GM19025 (cell line): ENCODE measurements around the gene PROM2.

Experiments used
- ATAC-seq: cut with Tn5 transposase; IDR thresholded peaks from one replicate; pipeline ENCODE4 v1.9.1; 2021; ENCODE audit warnings: mild to moderate bottlenecking, low read depth, moderate library complexity; ENCODE audit not compliant: unreplicated experiment

PROM2 gene

DNA sequence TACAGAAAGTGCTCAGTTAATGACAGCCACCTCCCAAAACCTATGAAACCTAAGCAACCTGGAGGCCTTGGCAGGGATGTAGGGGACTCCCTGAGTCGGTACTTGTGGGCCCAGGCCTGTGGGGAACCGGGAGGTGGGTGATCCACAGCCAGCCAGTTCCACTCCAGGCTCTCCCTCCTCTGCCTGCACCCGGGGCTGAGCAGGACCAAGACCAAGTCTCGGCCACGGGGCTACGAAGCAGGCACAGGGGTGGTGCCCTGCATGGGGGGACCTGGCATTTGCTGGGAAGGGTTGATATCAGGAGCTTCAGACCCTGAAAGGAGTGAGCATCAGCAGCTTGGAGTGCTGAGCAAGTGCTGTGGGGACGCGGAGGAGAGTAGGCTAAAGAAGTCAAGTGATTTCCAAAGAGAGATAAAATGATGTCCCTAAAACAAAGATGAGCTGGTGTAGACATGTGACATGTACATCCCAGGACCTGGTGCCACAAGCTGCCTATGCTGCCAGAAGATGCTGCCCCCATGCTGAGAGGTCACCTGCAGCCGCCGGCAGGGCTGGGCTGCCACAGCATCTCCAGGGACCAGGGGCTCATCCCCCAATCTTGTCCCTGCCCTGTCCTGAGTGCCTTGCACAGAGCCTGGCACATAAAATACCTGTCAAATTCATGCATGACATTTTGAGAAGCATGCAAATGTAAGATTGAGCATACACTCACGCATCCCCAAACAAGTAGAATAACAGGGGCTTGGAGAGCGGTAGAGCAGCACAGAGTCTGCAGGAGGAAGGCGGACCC, 44.4 kb downstream of the PROM2 start:
- ATAC-seq, result no peak

DNA sequence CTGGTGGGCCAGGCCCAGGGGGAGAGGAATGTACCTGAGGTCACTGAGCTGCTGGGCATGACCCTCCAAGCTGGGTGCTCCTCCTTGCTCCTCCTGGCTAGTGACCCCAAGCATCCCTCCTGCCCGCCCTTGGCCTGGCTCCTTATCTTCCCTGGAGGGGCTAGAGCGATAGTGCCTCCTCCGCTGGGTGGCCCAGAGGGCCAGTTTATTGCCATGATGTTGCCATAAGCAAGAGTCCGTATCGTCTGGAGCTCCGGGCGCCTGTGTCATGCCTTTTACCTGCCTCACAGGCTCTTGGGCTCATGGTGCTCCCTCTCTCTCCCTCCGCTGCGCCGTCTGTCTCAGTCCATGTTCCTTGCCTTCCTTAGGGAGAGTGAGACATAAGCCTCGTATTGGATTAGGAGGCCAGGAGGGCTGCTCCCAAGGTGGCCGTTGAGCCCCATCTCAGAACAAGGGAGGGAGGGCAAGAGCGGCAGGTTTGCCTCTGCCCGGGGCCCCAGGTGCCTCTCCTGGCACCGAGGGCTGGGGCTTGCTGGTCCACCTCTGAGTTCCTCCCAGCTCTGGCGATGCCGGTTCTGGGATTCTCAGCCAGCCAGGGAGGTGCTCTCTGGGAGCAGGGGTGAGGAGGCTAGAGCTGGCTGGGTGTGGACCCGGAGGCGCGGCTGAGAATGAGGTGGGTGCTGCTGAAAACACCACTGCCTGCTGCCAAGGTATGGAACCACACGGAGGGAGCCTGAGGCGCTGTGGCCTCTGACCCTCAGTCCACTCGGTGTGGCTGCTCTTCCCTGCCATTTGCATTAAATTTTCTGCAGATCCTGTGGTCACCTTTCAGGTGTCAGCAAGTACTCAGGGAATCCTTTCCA, 45.5 kb downstream of the PROM2 start:
- ATAC-seq, result no peak

GRCh38 chr2:95320344-95320712, 46.1 kb downstream of the PROM2 start:
- ATAC-seq, result no peak

- no peak for ATAC-seq
Observed at GRCh38 chr2:95320986-95321767, 46.9 kb downstream of the PROM2 start.

DNA sequence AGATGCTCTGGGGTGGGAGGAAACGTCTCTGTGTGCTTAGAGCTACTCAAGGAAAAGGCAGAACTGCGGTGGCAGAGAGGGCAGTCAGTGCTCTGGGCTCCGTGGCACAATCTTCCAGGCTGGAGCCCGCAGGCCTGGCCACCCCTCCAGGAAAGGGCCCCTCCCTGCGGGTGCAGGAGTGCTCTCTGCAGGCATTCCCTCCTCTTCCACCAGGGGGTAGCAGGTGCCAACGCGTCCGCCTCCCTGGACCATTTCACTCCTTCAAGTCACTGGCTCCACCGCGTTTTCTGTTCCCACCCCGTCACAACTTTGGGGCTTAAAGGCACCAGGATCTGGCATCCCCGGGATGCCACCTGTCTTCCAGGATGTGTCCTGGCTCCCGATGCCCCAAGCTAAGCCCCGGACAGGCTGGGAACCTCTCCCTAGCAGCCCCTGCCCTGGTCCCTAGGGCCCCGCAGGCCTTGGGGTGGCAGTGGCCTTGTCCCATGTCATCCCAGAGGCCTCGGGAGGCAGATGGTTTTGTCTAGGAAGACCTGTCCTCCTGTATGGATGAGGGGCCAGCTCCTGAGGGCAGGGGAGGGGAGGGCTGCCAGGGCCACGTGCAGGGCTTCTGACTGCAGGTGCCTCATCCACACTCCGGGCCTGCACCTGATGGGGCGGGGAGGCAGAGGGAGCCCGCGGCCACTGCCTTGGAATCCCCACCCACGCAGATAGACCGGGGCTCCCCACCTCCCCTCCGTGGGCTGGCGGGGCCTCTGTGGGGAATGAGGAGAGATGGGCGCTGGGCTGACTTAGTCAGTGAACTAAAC, 49.3 kb downstream of the PROM2 start:
- no peak for ATAC-seq

GRCh38 chr2:95325026-95325425, 50.8 kb downstream of the PROM2 start:
- ATAC-seq, result no peak

DNA sequence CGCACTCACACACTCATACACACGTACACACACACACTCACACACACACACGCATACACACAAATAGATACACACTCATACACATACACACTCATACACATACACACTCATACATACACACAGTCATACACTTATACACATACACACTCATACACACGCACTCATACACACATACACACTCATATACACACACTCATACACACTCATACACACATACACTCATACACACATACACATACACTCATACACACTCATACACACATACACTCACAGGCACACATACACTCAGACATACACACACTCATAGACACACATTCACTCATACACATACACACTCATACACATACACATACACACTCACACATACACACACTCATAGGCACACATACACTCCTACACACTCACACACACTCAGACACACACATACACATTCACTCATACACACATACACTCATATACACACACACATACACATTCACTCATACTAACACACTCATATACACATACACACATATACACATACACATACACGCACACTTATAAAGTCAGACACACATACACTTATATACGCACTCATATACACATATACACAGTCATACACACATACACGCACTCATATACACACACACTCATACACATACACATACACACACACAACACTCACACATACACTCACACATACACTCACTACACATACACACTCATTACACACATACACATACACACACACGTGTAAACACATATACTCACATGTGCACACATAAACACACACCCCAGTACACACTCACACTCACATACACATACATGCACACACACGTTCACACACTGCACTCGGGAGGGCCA, 51.6 kb downstream of the PROM2 start:
- ATAC-seq, result no peak

- no peak for ATAC-seq
Observed at GRCh38 chr2:95326433-95327140, 52.3 kb downstream of the PROM2 start.

- no peak for ATAC-seq
Observed at GRCh38 chr2:95327861-95328260, 53.6 kb downstream of the PROM2 start.

DNA sequence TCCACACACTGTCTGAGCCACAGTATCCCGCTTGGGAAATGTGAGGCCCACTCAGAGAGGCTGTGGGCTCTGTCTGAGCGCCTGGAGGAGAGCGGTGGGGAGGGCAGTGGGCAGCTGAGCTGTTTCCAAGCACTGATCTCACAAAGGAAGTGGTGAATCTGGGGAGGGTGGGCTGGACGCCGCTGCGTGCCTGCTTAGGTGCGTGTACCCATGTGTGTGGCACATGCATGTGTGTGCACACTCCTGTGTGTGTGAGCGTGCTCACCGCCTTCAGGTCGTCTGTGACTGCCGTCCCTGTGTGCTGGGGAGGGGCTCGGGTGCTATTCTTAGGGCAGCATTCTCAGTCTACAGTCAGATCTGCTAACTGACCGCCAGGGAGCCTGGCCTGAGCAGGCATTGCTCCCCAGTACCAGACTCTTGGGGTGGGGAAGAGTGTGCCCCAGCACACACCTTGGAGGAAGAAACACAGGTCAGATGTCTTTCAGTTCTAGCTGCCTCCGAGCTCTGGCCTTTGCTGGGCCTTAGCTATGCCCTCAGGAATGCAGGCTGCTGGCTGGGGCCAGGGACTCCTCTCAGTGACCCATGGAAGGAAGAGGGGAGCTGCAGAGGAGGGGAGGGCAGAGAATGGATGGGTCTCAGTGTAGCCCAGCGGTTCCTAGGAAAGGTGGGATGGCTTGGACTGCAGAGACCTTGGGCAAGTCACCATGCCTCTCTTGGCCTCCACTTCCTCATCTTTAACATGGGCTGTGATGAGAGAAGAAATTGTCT, 54.3 kb downstream of the PROM2 start:
- no peak for ATAC-seq

DNA sequence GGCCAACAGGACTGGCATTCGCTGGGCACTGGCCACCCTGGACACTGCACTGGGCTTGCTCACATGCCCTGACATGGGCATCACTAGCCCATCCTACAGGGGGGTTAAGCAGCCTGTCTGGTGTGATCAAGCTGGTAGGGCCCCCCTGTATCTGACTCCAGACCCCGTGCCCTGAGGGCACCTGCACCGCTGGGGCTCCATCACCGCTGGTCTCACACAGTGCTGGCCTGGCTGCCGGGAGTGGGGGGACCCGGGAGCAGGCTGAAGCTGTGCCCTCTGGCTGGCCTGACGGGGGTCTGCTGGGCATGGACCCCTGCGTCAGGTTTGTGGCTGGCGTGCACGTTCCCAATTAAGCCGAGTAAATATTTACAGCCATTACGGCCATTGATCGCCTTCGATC, 55.2 kb downstream of the PROM2 start:
- no peak for ATAC-seq

DNA sequence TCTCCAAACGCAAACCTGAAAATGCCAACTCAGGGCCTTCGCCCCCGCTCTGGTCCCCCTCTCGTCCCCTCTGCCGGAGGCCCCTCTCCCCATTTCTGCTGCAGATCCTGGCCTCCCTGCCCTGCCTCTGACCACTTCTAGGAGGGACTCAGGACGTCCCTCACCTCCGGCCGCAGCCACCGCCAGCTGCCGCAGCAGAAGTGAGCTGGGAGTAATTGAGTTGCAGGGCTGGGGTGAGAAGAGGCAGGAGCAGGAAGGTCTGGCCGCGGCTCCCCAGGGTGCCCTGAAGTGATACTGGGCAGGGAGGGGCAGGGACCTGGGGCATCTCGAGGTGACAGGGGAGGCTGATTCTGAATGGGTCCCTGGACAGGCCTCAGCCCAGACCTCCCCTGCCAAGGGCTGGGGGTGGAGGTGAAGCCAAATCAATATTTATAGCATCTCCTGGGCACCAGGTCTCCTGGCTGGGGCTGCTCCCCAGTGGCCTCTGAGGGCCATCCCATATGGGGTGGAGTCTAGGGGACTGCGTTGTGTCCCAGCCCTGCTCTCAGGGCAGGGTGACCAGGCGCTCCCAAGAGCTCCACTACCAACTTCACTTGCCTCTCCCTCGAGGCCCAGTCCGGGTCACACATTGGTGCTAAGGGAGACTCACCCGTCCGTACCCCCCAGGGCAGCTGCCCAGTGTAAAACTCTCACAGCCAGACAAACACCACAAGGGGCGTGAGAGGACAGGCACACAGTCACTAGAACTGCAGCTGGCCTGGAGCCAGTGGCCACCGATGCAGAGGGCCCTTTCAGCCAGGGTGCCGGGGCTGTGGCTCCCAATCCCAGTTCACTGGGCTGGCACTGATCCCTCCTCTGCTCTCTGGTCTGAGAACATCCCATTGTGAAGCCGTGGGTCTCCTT, 55.9 kb downstream of the PROM2 start:
- ATAC-seq, result no peak

DNA sequence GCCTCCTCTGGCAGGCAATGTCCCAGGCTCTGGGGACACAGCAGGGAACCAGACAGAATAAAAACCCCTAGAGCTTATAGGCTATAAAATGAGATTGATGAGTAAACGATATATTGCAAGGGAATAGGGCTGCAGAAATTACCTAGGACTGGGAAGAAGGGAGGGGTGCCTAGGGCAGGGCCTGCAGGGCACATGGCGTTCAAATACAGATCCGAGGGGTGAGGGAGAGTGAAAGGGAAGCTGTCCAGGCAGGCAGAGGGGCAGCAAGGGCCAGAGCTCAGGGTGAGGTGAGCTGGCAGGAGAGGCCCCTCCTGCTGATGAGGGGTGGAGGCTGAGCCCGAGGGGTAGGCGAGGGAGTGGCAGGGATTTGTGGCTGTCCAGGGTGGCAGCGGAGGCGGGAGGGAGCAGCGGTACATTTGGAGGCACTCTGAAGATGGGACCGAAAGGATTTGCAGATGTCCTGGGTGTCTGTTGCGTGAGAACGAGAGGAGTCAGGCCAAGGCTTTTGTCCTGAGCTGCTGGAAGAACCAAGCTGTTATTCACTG, 56.6 kb downstream of the PROM2 start:
- no peak for ATAC-seq

- no peak for ATAC-seq
Observed at GRCh38 chr2:95331606-95332005, 57.4 kb downstream of the PROM2 start.

DNA sequence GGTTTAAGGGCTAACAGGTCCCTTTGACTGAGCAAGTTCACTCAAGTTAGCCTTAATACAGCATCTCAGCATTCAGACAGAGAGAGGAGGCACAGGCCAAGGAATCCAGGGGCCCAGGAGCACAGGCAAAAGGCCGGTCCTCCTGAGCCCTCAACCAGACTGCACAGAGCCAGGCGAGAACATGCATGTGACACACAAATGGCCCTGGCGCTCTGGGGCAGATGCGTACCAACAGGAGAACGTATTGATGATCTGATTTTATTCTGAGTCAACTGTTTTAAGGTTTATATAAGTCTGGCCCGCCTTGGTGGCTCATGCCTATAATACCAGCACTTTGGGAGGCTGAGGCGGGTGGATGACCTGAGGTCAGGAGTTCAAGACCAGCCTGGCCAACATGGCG, 57.8 kb downstream of the PROM2 start:
- ATAC-seq, result no peak

DNA sequence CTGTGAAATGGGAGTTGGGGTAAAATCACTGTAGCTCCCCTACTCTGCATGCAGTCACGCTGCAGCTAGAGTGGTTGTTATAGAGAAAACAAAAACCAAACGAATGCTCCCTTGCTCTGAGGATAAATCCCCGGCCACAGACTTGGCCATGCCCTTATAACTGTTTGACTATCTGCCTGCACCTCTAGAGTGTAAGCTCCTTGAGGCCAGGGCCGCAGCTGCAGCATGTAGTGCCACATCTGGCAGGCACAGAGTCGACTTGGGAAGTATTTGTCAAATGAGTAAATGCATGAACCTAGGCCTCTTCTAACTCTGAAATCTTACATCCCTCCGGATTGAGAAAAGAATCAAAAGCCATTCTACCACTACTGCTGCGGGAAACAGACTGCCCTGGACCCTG, 58.8 kb downstream of the PROM2 start:
- no peak for ATAC-seq

DNA sequence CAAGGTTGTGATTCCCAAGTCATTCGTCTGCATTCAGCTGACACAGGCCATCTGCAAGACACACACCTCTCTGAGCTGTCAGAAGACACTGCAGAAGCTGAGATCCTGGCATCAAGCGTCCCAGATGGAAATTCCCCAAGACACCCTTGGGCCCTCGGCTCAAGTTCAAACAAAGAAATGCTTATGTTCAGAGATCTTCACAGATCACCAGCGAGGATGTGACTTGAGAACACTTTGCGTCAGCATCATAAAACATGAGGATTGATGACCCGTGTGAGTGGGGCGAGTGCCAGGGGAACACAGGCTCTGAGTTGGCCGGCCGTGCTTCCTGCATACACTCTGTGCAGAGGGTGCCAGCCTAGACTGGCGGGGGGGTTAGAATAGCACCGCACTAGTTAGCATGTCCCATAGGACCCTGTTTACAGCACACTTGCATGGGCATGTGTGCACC, 59.7 kb downstream of the PROM2 start:
- no peak for ATAC-seq
